IMR-90 (cell line): ENCODE measurements around the gene FBXW8. TPM values are rescaled to one million over a fixed set of nuclear protein-coding genes. Genes with fewer than 3 reads are reported as not detected.

Source experiments
- ATAC-seq: fragments of 200-7000 bp; cut with Tn5 transposase; 2 replicates; pipeline ENCODE4 v1.9.1; 2020; ENCODE audit warnings: low read depth, mild to moderate bottlenecking, moderate library complexity
- BruUV-seq: library from RNA; stranded (reverse); fragments of 400-500 nt; replicated peaks from 2 replicates; lab custom pipeline; 2021; lab: Mats Ljungman, UMichigan
- CTCF ChIA-PET: fragments of 300-600 bp; formaldehyde crosslinking; extraction: SDS; loops from one replicate; lab custom pipeline; 2021; ENCODE audit warnings: antibody characterized with exemption; lab: Yijun Ruan, JAX
- POLR2A ChIA-PET: fragments of 300-600 bp; sonication (Branson Sonifier 250); formaldehyde crosslinking; loops from one replicate; lab custom pipeline; 2022; ENCODE audit warnings: antibody characterized with exemption; ENCODE audit not compliant: unreplicated experiment; lab: Charles Lee
- DNase-seq: peaks from one replicate; pipeline ENCODE4 v3.0.0; 2013
- H2AFZ ChIP-seq: replicated peaks from 2 replicates; pipeline ENCODE3; 2013; ENCODE audit warnings: low read length, mild to moderate bottlenecking; ENCODE audit not compliant: poor library complexity
- H2AK5ac ChIP-seq: 2 replicates; pipeline ENCODE4 v1.6.1; 2013; ENCODE audit warnings: low read depth, low read length, inconsistent platforms
- H2AK9ac ChIP-seq: replicated peaks from 2 replicates; pipeline ENCODE3; 2013; ENCODE audit warnings: mild to moderate bottlenecking, low read depth, low read length, moderate library complexity; ENCODE audit not compliant: poor library complexity
- H2BK120ac ChIP-seq: 2 replicates; pipeline ENCODE4 v1.6.1; 2013; ENCODE audit warnings: low read depth, low read length, inconsistent platforms
- H2BK15ac ChIP-seq: 3 replicates; pipeline ENCODE4 v1.6.1; 2013; ENCODE audit warnings: low read depth, low read length, inconsistent platforms
- H2BK20ac ChIP-seq: 2 replicates; pipeline ENCODE4 v1.6.1; 2013; ENCODE audit warnings: low read depth, mild to moderate bottlenecking, inconsistent platforms, low read length, moderate library complexity
- H2BK5ac ChIP-seq: 2 replicates; pipeline ENCODE4 v1.6.1; 2013; ENCODE audit warnings: mild to moderate bottlenecking, low read depth, low read length, inconsistent platforms; ENCODE audit not compliant: poor library complexity, severe bottlenecking
- H3K14ac ChIP-seq: replicated peaks from 2 replicates; pipeline ENCODE4 v1.6.1; 2013; ENCODE audit warnings: low read depth, low read length, inconsistent platforms
- H3K18ac ChIP-seq: 2 replicates; pipeline ENCODE4 v1.6.1; 2013; ENCODE audit warnings: low read depth, low read length, control low read depth
- H3K23ac ChIP-seq: 2 replicates; pipeline ENCODE4 v1.6.1; 2013; ENCODE audit warnings: low read depth, low read length, inconsistent platforms
- H3K27ac ChIP-seq: 2 replicates; pipeline ENCODE4 v1.5.1; 2013; ENCODE audit warnings: mild to moderate bottlenecking, control low read depth, low read length; ENCODE audit not compliant: insufficient read depth
- H3K27me3 ChIP-seq: 2 replicates; pipeline ENCODE4 v1.6.1; 2013; ENCODE audit warnings: low read length; ENCODE audit not compliant: control insufficient read depth, insufficient read depth
- H3K36me3 ChIP-seq: 2 replicates; pipeline ENCODE4 v1.6.1; 2013; ENCODE audit warnings: low read length, mixed read lengths; ENCODE audit not compliant: control insufficient read depth, insufficient read depth
- H3K4ac ChIP-seq: 2 replicates; pipeline ENCODE4 v1.6.1; 2013; ENCODE audit warnings: low read depth, low read length, inconsistent platforms
- H3K4me1 ChIP-seq: 2 replicates; pipeline ENCODE4 v1.6.1; 2013; ENCODE audit warnings: low read length, mixed read lengths; ENCODE audit not compliant: control insufficient read depth, insufficient read depth
- H3K4me2 ChIP-seq: 2 replicates; pipeline ENCODE4 v1.6.1; 2013; ENCODE audit warnings: low read depth, mild to moderate bottlenecking, control low read depth, low read length, moderate library complexity
- H3K4me3 ChIP-seq: 2 replicates; pipeline ENCODE4 v1.5.1; 2013; ENCODE audit warnings: low read depth, mild to moderate bottlenecking, control low read depth, low read length, moderate library complexity; ENCODE audit not compliant: insufficient read depth
- H3K56ac ChIP-seq: 2 replicates; pipeline ENCODE4 v1.6.1; 2013; ENCODE audit warnings: low read length, inconsistent platforms; ENCODE audit not compliant: insufficient read depth; ENCODE audit errors: extremely low read depth
- H3K79me1 ChIP-seq, 2 experiments: 2 replicates each; pipeline ENCODE4 v1.6.1; 2013; ENCODE audit warnings: low read length in 2 of 2, inconsistent platforms in 1 of 2, low read depth in 1 of 2
- H3K9ac ChIP-seq: 2 replicates; pipeline ENCODE4 v1.6.1; 2013; ENCODE audit warnings: low read depth, low read length, control low read depth
- H3K9me1 ChIP-seq: 2 replicates; pipeline ENCODE4 v1.6.1; 2013; ENCODE audit warnings: low read length, inconsistent platforms; ENCODE audit not compliant: insufficient read depth
- H3K9me3 ChIP-seq: 2 replicates; pipeline ENCODE4 v1.6.1; 2013; ENCODE audit warnings: low read length; ENCODE audit not compliant: control insufficient read depth, insufficient read depth
- H4K20me1 ChIP-seq: 2 replicates; pipeline ENCODE4 v1.6.1; 2013; ENCODE audit warnings: low read length, inconsistent platforms; ENCODE audit not compliant: insufficient read depth
- H4K5ac ChIP-seq: 2 replicates; pipeline ENCODE4 v1.6.1; 2013; ENCODE audit warnings: mild to moderate bottlenecking, low read depth, low read length, control low read depth
- H4K8ac ChIP-seq, 2 experiments: 2 replicates each; pipeline ENCODE4 v1.6.1; 2013; ENCODE audit warnings: low read depth in 2 of 2, low read length in 2 of 2, control low read depth in 1 of 2, inconsistent platforms in 1 of 2
- H4K91ac ChIP-seq: 2 replicates; pipeline ENCODE4 v1.6.1; 2013; ENCODE audit warnings: low read depth, low read length, inconsistent platforms; ENCODE audit not compliant: insufficient read depth
- CEBPB ChIP-seq: IDR thresholded peaks from 2 replicates; pipeline ENCODE4 v1.6.1; 2012; ENCODE audit warnings: low read depth, low read length, improper control_type of control experiment
- RAD21 ChIP-seq: IDR thresholded peaks from 2 replicates; pipeline ENCODE4 v1.6.1; 2012; ENCODE audit warnings: low read length, improper control_type of control experiment
- SMC3 ChIP-seq: fragments of 150-350 bp; IDR thresholded peaks from 2 replicates; pipeline ENCODE4 v1.6.1; 2016; ENCODE audit warnings: low read depth, mild to moderate bottlenecking, antibody characterized with exemption, low read length, moderate library complexity
- WGBS, 2 experiments: methylation state at CpG; one replicate each; pipeline versions ENCODE4 v1.1.5 to v1.1.7; 2013; ENCODE audit warnings: missing lambda C conversion rate in 2 of 2; ENCODE audit not compliant: insufficient read length in 1 of 2; ENCODE audit errors: extremely low coverage in 2 of 2; 5-methylcytosine and 5-hydroxymethylcytosine counted together
- dilution Hi-C: fragments of 300-500 bp; cut with HindIII; formaldehyde crosslinking; loops from one replicate; pipeline ENCODE4 v1.14.3; 2018; ENCODE audit warnings: low sequenced_read_pairs; ENCODE audit not compliant: unreplicated experiment
- in situ Hi-C: fragments of 300-500 bp; cut with MboI; formaldehyde crosslinking; loops from 3 replicates; pipeline ENCODE4 v1.14.3; 2019; ENCODE audit warnings: low sequenced_read_pairs, inconsistent platforms, mixed read lengths
- intact Hi-C: fragments of 100-400 bp; cut with micrococcal nuclease; formaldehyde crosslinking; loops from 2 replicates; pipeline ENCODE4 v1.10.0; 2022
- polyA plus RNA-seq, 3 experiments: library from polyadenylated mRNA; depleted of rRNA; stranded (reverse); fragments of >200 nt; gene quantifications; 2 replicates each; pipeline ENCODE4 v1.2.3, GENCODE V29; 2012; ENCODE audit warnings: low replicate concordance in 1 of 3
- total RNA-seq: library from RNA; depleted of rRNA; stranded (reverse); fragments of >200 nt; gene quantifications from 2 replicates; pipeline ENCODE4 v1.2.3, GENCODE V29; 2012
- TF ChIP-seq, protein P1 (sequence below): conservative IDR thresholded peaks from 2 replicates; pipeline ENCODE4 v1.5.1; 2012; ENCODE audit warnings: mild to moderate bottlenecking, low read depth, low read length, improper control_type of control experiment

FBXW8 gene
- total and polyA plus RNA-seq, 2 of the 4 experiments (the other 2 are of a cell fraction), result 20.3 to 25.8 TPM

DNA sequence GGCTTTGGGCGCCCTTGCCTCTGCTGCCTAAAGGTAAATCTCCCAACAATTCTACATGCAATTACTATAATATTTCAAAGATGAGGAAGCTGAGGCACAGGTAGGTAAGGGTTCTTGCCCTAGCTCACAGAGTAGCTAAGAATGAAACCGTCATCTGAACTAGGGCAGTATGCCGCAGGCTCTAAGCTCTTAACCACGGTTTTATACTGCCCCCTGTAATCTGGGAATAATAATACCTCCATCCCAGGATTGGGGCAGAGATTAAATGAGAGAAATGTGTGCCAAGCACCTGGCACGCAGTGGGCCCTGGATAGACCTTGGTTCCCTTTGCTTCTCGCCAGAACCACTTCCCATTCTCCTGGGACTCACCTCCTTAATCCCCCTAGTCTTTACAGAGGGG, 28.0 kb upstream of the FBXW8 start:
- Histone ChIP-seq H3K4me1 (no peaks in the 10 kb centered on the region), H3K9me1 (no peaks in the 10 kb centered on the region), H4K20me1 (peaks cover 8% of the 10 kb centered on the region; the same call in 1 of the 2 replicates), H3K4me2 (no peak overlapping the region; the same call in 1 of the 2 replicates), H3K9me3 (no peaks in the 10 kb centered on the region), H3K4me3 (no peak overlapping the region), H3K36me3 (no peaks in the 10 kb centered on the region), H3K27ac (no peak overlapping the region), H3K23ac (peak overlapping the region; percentile 89; the same call in 1 of the 2 replicates), H4K8ac (no peak overlapping the region), H3K14ac (no peak overlapping the region), H2AK9ac (no peak overlapping the region), H3K79me1 (no peaks in the 10 kb centered on the region), H3K9ac (no peak overlapping the region), H2AK5ac (no peak overlapping the region), H2BK5ac (no peak overlapping the region), H4K91ac (no peak overlapping the region), H2BK20ac (no peak overlapping the region), H3K4ac (no peak overlapping the region), H2BK15ac (no peak overlapping the region), H3K27me3 (peaks cover 70% of the 10 kb centered on the region), H2BK120ac (no peak overlapping the region), H4K5ac (no peak overlapping the region), H2AFZ (peak overlapping the region; percentile 33), H3K56ac (no peak overlapping the region), H3K18ac (no peak overlapping the region)
- WGBS, 2 experiments, result no CpG with 5 or more reads among the region's 6 CpGs
- DNase-seq (peak; percentile 61), ATAC-seq (peak; percentile 65)
- peak; percentile 77 for TF ChIP-seq RAD21
- TF ChIP-seq, protein P1, sequence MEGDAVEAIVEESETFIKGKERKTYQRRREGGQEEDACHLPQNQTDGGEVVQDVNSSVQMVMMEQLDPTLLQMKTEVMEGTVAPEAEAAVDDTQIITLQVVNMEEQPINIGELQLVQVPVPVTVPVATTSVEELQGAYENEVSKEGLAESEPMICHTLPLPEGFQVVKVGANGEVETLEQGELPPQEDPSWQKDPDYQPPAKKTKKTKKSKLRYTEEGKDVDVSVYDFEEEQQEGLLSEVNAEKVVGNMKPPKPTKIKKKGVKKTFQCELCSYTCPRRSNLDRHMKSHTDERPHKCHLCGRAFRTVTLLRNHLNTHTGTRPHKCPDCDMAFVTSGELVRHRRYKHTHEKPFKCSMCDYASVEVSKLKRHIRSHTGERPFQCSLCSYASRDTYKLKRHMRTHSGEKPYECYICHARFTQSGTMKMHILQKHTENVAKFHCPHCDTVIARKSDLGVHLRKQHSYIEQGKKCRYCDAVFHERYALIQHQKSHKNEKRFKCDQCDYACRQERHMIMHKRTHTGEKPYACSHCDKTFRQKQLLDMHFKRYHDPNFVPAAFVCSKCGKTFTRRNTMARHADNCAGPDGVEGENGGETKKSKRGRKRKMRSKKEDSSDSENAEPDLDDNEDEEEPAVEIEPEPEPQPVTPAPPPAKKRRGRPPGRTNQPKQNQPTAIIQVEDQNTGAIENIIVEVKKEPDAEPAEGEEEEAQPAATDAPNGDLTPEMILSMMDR, result peak; percentile 60
- peak; percentile 64 for TF ChIP-seq SMC3
- TF ChIP-seq CEBPB, result no peak
- POLR2A ChIA-PET, result no interaction called here
- intact Hi-C loops (loop anchor here (1.0 kb wide), 1 partner anchor 179 kb away; no protein-coding TSS in a partner anchor), dilution Hi-C loops (no loop called here), in situ Hi-C loops (no loop called here)
- CTCF ChIA-PET, result interaction anchor here (0.7 to 1.9 kb wide), 4 partner anchors 163 to 179 kb away, joined by 3 to 6 read pairs (median 4); no protein-coding TSS in a partner anchor
- BruUV-seq, result no TSS peak
